Neutrophil (primary cell): ENCODE measurements around the gene WDR31.

Experiments used
- H3K27ac ChIP-seq: fragments of 200-600 bp; sonication (generic); 2 replicates; pipeline ENCODE4 v1.5.1; 2016; ENCODE audit warnings: mild to moderate bottlenecking, moderate library complexity
- H3K27me3 ChIP-seq: fragments of 200-600 bp; sonication (generic); 2 replicates; pipeline ENCODE4 v1.6.0; 2016; ENCODE audit warnings: mild to moderate bottlenecking
- H3K36me3 ChIP-seq: fragments of 200-600 bp; sonication (generic); 2 replicates; pipeline ENCODE4 v1.5.1; 2017
- H3K4me1 ChIP-seq, 2 experiments: fragments of 200-600 bp in 1 of 2; sonication (generic) in 1 of 2; 1 replicate in 1 of 2; 2 replicates in 1 of 2; pipeline versions ENCODE4 v1.5.1 to v1.6.1; 2013 to 2016; ENCODE audit warnings: low read depth in 1 of 2, low read length in 1 of 2, mild to moderate bottlenecking in 1 of 2, moderate library complexity in 1 of 2; ENCODE audit not compliant: control insufficient read depth in 1 of 2, insufficient read depth in 1 of 2
- H3K4me3 ChIP-seq, 2 experiments: fragments of 200-600 bp in 1 of 2; sonication (generic) in 1 of 2; 1 replicate in 1 of 2; 2 replicates in 1 of 2; pipeline ENCODE4 v1.5.1; 2013 to 2016; ENCODE audit warnings: low read depth in 1 of 2, low read length in 1 of 2, mild to moderate bottlenecking in 1 of 2, moderate library complexity in 1 of 2
- H3K9me3 ChIP-seq: fragments of 200-600 bp; sonication (generic); 2 replicates; pipeline ENCODE4 v1.5.1; 2016
- TF ChIP-seq, protein P1 (sequence below): fragments of 200-600 bp; sonication (generic); IDR thresholded peaks from 2 replicates; pipeline ENCODE4 v1.5.1; 2016; ENCODE audit warnings: antibody characterized with exemption

The WDR31 gene

DNA sequence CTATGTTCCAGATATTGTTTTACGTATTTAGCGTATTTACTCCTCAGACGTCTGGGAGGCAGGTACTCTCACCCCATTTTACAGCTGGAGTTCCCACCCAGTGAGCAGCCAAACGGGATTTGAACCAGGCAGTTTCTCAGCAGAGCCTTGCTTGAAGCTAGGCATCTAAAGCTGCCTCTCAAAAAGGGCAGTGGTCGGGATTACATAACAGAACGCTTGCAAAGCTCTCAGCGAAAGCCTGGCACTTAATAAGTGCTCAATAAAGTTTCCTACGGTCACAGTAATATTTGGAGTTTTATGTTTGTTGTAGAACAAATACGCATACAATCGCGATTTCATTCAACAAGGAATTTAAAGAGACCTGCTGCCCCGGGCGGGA lies 9.0 kb upstream of the WDR31 start:
- Histone ChIP-seq H3K4me3 (peak overlapping the region; percentile 54 to 61), H3K27me3 (peaks cover 27% of the 10 kb centered on the region), H3K9me3 (no peaks in the 10 kb centered on the region), H3K36me3 (no peaks in the 10 kb centered on the region), H3K27ac (no peak overlapping the region), H3K4me1 (peaks cover 17 to 19% of the 10 kb centered on the region in 2 experiments)
- TF ChIP-seq, protein P1, sequence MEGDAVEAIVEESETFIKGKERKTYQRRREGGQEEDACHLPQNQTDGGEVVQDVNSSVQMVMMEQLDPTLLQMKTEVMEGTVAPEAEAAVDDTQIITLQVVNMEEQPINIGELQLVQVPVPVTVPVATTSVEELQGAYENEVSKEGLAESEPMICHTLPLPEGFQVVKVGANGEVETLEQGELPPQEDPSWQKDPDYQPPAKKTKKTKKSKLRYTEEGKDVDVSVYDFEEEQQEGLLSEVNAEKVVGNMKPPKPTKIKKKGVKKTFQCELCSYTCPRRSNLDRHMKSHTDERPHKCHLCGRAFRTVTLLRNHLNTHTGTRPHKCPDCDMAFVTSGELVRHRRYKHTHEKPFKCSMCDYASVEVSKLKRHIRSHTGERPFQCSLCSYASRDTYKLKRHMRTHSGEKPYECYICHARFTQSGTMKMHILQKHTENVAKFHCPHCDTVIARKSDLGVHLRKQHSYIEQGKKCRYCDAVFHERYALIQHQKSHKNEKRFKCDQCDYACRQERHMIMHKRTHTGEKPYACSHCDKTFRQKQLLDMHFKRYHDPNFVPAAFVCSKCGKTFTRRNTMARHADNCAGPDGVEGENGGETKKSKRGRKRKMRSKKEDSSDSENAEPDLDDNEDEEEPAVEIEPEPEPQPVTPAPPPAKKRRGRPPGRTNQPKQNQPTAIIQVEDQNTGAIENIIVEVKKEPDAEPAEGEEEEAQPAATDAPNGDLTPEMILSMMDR = no peak

DNA sequence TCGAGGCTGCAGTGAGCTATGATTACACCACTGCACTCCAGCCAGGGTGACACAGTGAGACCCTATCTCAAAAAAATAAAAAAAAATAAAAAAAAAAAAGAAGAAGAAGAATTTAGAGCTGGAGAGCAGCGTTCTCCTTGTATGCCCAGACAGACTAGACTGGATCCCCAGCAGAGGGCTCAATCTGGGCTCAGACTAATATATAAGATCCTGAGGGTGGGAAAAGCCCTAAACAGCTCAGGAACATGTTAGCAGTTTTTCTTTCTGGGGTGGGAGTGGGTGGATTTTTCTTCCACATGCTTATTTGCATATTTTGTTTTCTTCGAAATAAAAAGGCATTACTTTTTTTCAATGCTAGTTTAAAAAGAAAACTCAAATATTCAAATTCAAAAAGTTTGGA lies 8.4 kb upstream of the WDR31 start:
- Histone ChIP-seq H3K27ac (no peak overlapping the region), H3K4me1 (peaks cover 17 to 19% of the 10 kb centered on the region in 2 experiments), H3K36me3 (no peaks in the 10 kb centered on the region), H3K9me3 (no peaks in the 10 kb centered on the region), H3K4me3 (no peak overlapping the region), H3K27me3 (peaks cover 27% of the 10 kb centered on the region)
- TF ChIP-seq, protein P1 = no peak

DNA sequence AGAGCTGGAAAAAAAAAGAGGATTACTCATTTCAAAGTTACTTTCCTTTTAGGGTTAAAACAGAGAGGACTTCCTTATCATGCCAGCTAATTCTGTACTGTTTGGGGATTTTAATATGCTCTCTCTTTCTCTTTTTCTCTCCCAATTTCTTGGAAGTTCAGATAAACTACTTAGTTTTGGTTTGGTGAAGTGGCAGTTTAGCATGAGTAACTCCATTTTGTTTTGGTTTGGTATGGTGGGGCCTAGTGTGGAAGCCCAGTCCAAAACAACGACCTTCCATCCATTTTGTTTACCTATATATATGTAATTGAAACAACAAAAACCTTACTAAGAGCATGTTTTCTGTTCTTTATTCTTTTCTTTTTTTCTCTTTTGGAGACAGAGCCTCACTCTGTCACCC lies 5.6 kb upstream of the WDR31 start:
- TF ChIP-seq, protein P1 = no peak
- no peaks in the 10 kb centered on the region for H3K9me3 ChIP-seq
- H3K27ac ChIP-seq = no peak overlapping the region
- no peaks in the 10 kb centered on the region for H3K36me3 ChIP-seq
- H3K4me1 ChIP-seq = peaks cover 11 to 14% of the 10 kb centered on the region in 2 experiments
- no peak overlapping the region for H3K4me3 ChIP-seq
- H3K27me3 ChIP-seq = peaks cover 22% of the 10 kb centered on the region

DNA sequence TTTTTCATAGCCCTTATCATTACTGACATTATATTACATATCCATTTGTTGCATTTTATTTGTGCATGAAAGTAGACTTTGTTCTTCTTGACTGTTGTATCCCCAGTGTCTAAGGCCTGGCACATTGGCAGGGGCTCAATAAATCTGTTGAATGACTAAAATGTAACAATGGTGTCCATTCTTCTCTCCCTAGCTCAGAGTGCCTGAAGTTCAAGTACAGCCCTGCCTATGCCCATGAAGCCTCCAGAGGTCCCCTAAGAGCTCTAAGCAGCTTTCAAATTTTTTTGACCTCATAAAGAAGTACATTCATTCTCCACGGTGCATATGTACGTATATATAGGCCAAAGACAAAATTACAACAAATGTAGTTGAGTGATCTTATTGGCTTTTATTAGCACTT lies 5.1 kb upstream of the WDR31 start:
- peaks cover 18% of the 10 kb centered on the region for H3K27me3 ChIP-seq
- TF ChIP-seq, protein P1 = no peak
- H3K4me3 ChIP-seq = no peak overlapping the region
- no peaks in the 10 kb centered on the region for H3K36me3 ChIP-seq
- H3K9me3 ChIP-seq = no peaks in the 10 kb centered on the region
- peaks cover 11 to 14% of the 10 kb centered on the region in 2 experiments for H3K4me1 ChIP-seq
- H3K27ac ChIP-seq = no peak overlapping the region

DNA sequence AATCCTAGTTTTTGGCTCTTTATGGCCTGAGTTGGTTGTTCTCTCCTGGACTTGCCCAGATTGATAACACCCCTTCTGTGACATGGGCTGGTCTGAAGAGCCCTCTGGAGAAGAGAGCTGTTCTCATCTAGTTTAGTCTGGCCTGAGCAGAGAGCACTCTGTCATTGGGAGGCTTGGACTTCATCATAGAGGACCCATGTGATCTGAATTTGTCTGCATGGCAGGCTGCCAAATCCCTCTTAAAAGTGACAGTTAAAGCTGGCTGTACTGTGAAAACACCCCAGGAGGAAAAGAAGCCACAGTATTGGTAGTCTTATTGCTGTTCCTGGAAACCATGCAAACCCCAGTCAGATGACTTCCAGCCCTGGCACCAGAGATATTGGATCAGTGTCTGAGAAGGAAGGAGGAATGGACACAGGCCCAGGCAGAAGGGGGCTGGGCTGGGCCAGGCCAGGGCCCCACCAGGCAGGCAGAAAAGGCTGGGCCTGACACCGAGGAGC lies 3.7 kb upstream of the WDR31 start:
- H3K27ac ChIP-seq = no peak overlapping the region
- no peaks in the 10 kb centered on the region for H3K9me3 ChIP-seq
- no peak overlapping the region for H3K4me3 ChIP-seq
- peaks cover 14 to 15% of the 10 kb centered on the region in 2 experiments for H3K4me1 ChIP-seq
- no peaks in the 10 kb centered on the region for H3K36me3 ChIP-seq
- TF ChIP-seq, protein P1 = no peak
- H3K27me3 ChIP-seq = peaks cover 4% of the 10 kb centered on the region
